Measurements from ENCODE around the gene CACNG4. TPM values are rescaled to one million over a fixed set of nuclear protein-coding genes. Genes with fewer than 3 reads are reported as not detected.

CACNG4 gene
- total RNA-seq, 2 experiments from 2014 or later, result not detected

DNA sequence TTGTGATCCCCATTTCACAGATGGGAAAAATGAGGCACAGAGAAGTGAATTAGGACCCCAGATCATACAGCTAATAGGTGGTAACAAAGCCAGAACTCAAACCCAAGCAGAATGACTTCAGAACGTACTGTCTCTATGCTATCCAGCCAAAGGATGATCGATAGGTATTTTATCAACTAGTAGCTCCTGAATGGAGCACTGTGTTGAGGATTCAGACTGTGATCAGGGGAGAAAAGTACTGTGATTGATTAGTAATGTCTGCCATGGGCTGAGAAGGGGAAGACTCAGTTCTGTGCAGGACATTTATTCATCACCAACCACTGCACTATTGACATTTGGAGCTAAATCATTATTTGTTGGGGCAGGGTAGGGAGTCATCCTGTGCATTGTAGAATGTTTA lies 38.7 kb downstream of the CACNG4 start:
- H3K4me3 Mint-ChIP-seq, result no peak overlapping the region
- ChIA-PET CTCF (no interaction called here), POLR2A (no interaction called here)
- Histone ChIP-seq H3K27ac (ENCODE audit: low read depth in 1 of 2, low read length in 2 of 2) (no peak overlapping the region), H3K4me3 (ENCODE audit: low read length) (no peak overlapping the region), H3K4me1 (ENCODE audit: insufficient read depth, low read length) (no peaks in the 10 kb centered on the region), H3K9me3 (ENCODE audit: control insufficient read depth in 1 of 2, insufficient read depth in 1 of 2, low read length in 2 of 2) (peaks cover 0 to 21% of the 10 kb centered on the region in 2 experiments), H3K36me3 (ENCODE audit: insufficient read depth, low read length) (no peaks in the 10 kb centered on the region), H3K27me3 (ENCODE audit: control insufficient read depth in 1 of 2, insufficient read depth in 2 of 2, low read length in 2 of 2) (peaks cover 4 to 5% of the 10 kb centered on the region in 2 experiments)
- H3K27me3 Mint-ChIP-seq, result peaks cover 33% of the 10 kb centered on the region
- H3K9me3 Mint-ChIP-seq, result no peaks in the 10 kb centered on the region
- no peaks in the 10 kb centered on the region for H3K4me1 Mint-ChIP-seq (ENCODE audit: low read depth)
- intact Hi-C loops (cut with DNase I, micrococcal nuclease), result no loop called here
- DNase-seq (no peak), ATAC-seq (ENCODE audit: poor library complexity) (no peak)
- no peaks in the 10 kb centered on the region for H3K36me3 Mint-ChIP-seq (ENCODE audit: low read depth)
- TF ChIP-seq, protein P1, sequence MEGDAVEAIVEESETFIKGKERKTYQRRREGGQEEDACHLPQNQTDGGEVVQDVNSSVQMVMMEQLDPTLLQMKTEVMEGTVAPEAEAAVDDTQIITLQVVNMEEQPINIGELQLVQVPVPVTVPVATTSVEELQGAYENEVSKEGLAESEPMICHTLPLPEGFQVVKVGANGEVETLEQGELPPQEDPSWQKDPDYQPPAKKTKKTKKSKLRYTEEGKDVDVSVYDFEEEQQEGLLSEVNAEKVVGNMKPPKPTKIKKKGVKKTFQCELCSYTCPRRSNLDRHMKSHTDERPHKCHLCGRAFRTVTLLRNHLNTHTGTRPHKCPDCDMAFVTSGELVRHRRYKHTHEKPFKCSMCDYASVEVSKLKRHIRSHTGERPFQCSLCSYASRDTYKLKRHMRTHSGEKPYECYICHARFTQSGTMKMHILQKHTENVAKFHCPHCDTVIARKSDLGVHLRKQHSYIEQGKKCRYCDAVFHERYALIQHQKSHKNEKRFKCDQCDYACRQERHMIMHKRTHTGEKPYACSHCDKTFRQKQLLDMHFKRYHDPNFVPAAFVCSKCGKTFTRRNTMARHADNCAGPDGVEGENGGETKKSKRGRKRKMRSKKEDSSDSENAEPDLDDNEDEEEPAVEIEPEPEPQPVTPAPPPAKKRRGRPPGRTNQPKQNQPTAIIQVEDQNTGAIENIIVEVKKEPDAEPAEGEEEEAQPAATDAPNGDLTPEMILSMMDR (IDR thresholded peaks at IDR 0.05), result no peak
- H3K27ac Mint-ChIP-seq, result no peak overlapping the region

DNA sequence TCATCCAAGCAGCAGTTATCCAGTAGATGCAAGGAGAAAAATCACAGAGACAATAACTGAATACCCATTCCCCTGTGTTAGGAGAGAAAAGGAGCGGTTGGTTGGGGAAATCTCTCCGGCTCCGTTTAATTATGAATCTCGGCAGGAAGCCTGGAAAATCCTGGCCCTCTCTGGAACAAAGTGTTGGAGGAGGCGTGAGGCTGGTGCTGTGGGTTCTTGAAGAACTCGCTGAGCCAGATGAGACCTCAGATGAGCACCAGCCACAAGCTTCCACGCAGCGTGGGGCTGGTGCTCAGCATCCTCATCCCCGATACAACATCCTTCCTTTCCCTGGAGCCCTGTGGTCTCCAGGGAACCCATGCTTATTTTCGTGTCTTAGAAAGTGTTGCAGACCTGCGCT lies 39.7 kb downstream of the CACNG4 start:
- intact Hi-C loops (cut with DNase I, micrococcal nuclease), result no loop called here
- CTCF ChIA-PET, result no interaction called here
- H3K27ac Mint-ChIP-seq, result no peak overlapping the region
- Histone ChIP-seq H3K9me3 (ENCODE audit: control insufficient read depth in 1 of 2, insufficient read depth in 1 of 2, low read length in 2 of 2) (peaks cover 0 to 24% of the 10 kb centered on the region in 2 experiments), H3K27me3 (ENCODE audit: control insufficient read depth in 1 of 2, insufficient read depth in 2 of 2, low read length in 2 of 2) (peaks cover 4 to 5% of the 10 kb centered on the region in 2 experiments), H3K4me3 (ENCODE audit: low read length) (no peak overlapping the region), H3K36me3 (ENCODE audit: insufficient read depth, low read length) (no peaks in the 10 kb centered on the region), H3K4me1 (ENCODE audit: insufficient read depth, low read length) (no peaks in the 10 kb centered on the region), H3K27ac (ENCODE audit: low read depth in 1 of 2, low read length in 2 of 2) (no peak overlapping the region)
- no peaks in the 10 kb centered on the region for H3K36me3 Mint-ChIP-seq (ENCODE audit: low read depth)
- TF ChIP-seq, protein P1 (IDR thresholded peaks at IDR 0.05), result no peak
- H3K27me3 Mint-ChIP-seq, result peaks cover 33% of the 10 kb centered on the region
- DNase-seq (no peak), ATAC-seq (ENCODE audit: poor library complexity) (no peak)
- no peak overlapping the region for H3K4me3 Mint-ChIP-seq
- no peaks in the 10 kb centered on the region for H3K9me3 Mint-ChIP-seq
- POLR2A ChIA-PET, result no interaction called here
- no peaks in the 10 kb centered on the region for H3K4me1 Mint-ChIP-seq (ENCODE audit: low read depth)

DNA sequence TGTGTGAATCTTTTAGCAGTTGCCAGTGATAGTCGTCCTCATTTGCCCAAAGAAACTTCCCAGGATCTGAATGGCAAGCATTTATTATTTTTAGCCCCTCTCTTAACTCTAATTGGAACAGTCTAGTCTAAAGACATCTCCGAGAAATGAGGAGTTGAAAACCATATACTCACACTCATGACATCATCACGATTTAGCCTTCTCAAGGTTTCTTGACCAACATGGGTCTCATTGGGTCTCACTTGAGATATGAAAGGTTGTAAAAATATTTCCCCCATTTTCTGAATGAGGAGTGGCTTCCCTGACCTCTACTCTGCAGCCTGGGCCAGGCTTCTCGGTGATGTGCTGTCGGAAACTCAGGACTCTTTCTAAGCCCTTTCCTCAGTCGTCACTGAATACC lies 42.8 kb downstream of the CACNG4 start:
- peaks cover 8 to 10% of the 10 kb centered on the region in 2 experiments for H3K27me3 ChIP-seq (ENCODE audit: control insufficient read depth in 1 of 2, insufficient read depth in 2 of 2, low read length in 2 of 2)
- TF ChIP-seq, protein P1 (IDR thresholded peaks at IDR 0.05), result no peak

More for the DNA sequence above, 42.8 kb downstream of the CACNG4 start:
- CTCF ChIA-PET, result no interaction called here
- Histone ChIP-seq H3K4me3 (ENCODE audit: low read length) (no peak overlapping the region), H3K36me3 (ENCODE audit: insufficient read depth, low read length) (no peaks in the 10 kb centered on the region), H3K4me1 (ENCODE audit: insufficient read depth, low read length) (no peaks in the 10 kb centered on the region), H3K9me3 (ENCODE audit: control insufficient read depth in 1 of 2, insufficient read depth in 1 of 2, low read length in 2 of 2) (peaks cover 0 to 9% of the 10 kb centered on the region in 2 experiments), H3K27ac (ENCODE audit: low read depth in 1 of 2, low read length in 2 of 2) (no peak overlapping the region)
- Mint-ChIP-seq H3K4me1 (ENCODE audit: low read depth) (no peaks in the 10 kb centered on the region), H3K27ac (no peak overlapping the region), H3K36me3 (ENCODE audit: low read depth) (no peaks in the 10 kb centered on the region), H3K27me3 (peaks cover 36% of the 10 kb centered on the region), H3K4me3 (no peak overlapping the region), H3K9me3 (no peaks in the 10 kb centered on the region)
- POLR2A ChIA-PET, result no interaction called here
- ATAC-seq (ENCODE audit: poor library complexity), result no peak
- no peak for DNase-seq
- intact Hi-C loops (cut with DNase I, micrococcal nuclease), result no loop called here
